ENCODE measurements around the gene KIF1B.
"Not testable (repeated sequence)": the region's sequence is repeated elsewhere in the genome, so short reads cannot be mapped to it uniquely, and the experiment has no call there.

Gene KIF1B

GRCh38 chr1:10195570-10195969 lies 14.8 kb upstream of the KIF1B start:
- DNase-seq (ENCODE audit: low read depth): peak; percentile 66

- no peak for DNase-seq (ENCODE audit: low read depth)
Observed at GRCh38 chr1:10196976-10197375, 13.4 kb upstream of the KIF1B start.

- no peak for DNase-seq (ENCODE audit: low read depth)
Observed at GRCh38 chr1:10200620-10201019, 9.8 kb upstream of the KIF1B start.

DNA sequence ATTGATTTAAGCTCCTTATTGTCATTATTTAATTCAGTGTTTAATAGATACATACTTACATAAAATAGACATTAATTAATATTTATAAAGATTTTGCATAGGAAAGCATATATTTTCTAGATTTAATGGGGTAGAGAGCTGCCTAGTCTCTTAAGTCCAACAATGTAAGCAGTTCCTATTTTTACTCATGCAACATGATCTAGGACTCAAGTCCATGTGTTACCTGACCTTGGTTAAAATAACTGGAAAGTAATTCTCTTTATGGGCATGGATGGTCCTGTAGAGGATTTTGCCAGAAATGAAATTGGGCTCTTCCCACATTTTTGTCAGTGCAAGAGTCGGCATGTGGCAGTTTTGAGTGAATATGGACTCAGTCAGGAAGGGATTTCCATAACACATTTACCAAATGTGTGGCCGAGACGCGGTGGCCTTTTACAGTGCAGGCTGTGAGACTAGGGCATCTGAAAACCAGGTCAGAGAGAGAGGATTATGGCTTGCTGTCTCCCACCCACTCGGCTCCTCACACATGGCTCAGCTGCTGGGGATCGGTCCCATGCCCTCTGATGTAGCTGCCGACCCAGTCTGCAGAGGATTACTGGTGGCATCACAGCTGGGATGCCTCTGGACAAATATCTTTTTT lies 6.2 kb upstream of the KIF1B start:
- no peak for DNase-seq (ENCODE audit: low read depth)

- not testable (repeated sequence) for DNase-seq (ENCODE audit: low read depth)
Observed at GRCh38 chr1:10205206-10205605, 5.2 kb upstream of the KIF1B start.

DNA sequence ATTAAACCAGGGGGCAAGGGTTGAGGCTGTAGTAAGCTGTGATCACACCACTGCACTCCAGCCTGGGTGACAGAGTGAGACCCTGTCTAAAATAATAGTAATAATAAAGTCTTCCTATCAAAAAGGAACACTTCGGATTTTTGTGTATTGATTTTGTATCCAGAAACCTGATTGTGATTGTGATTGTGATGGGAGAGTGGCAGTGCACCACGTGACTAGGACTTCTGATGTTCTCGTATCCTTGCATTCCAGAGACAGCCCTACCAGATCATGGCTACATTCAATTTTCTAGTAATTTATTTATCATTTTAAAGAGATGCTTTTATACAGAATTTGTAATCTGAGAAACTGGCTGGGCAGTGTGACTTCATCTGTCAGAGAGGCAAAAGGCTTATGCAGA lies 2.6 kb upstream of the KIF1B start:
- no peak for DNase-seq (ENCODE audit: low read depth)

GRCh38 chr1:10208537-10208936 lies 1.8 kb upstream of the KIF1B start:
- no peak for DNase-seq (ENCODE audit: low read depth)

DNA sequence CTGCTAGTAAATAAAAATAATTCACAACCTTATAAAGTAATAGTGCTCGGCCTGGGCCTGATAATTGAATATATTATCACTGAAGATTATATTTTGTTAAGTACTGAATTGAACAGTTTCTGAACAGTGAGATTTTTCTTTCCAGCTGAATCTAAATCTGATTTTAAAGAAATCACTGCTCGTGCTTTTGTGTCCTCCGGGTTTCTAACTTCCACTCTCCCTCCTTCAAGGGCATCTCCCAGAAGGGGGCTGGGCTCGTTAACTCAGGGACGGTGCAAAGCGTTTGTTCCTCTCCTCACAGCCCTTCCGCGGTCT lies 823 bp upstream of the KIF1B start:
- no peak for DNase-seq (ENCODE audit: low read depth)

DNA sequence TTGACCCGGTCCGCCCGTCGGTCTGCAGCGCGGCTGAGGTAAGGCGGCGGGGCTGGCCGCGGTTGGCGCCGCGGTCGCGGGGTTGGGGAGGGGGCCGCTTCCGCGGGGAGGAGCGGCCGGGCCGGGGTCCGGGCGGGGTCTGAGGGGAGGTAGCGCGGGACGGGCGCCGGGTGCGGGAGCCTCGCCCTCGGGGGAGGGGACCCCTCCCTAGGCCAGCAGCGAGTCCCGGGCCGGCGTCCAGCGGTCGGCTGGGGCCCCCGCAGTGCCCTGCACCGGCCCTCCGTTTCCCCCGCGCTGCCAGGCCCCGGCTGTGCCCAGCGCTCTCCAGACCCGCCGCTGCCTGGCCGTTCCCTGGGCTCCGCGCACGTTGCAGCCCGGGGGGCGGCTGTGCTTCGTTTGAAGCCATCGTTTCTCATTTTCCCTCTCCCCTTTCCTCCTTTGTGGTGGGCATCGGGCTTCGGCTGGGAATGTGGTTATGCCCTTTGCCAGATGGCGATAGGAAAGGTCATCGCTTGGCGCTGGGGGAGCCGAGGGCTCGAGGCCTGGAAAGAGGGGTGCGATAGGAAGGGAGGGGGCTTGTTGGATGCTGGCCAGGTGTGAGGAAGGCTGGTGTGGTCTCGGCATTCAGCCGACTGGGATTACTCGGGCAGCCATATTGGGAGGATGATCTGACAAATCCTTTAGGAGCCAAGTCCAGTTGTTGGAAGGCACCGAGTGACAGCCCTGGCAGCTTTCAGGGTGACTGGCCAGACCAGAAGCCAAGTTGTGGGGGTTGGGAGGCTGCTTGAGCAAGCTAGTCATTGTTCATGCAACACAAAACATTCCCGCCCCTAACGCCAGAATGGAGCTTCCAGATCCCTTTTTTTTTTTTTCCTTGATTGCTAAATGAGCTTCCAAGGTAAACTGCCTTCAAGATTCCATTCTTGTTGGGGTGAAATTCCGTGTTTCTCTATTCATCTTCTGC lies 753 bp downstream of the KIF1B start:
- peak; percentile 95 for DNase-seq (ENCODE audit: low read depth)

- no peak for DNase-seq (ENCODE audit: low read depth)
Observed at GRCh38 chr1:10211805-10212410, 1.5 kb downstream of the KIF1B start.

GRCh38 chr1:10212476-10212875 lies 2.1 kb downstream of the KIF1B start:
- no peak for DNase-seq (ENCODE audit: low read depth)

- no peak for DNase-seq (ENCODE audit: low read depth)
Observed at GRCh38 chr1:10213186-10213705, 2.9 kb downstream of the KIF1B start.

GRCh38 chr1:10216090-10216749 lies 5.8 kb downstream of the KIF1B start:
- no peak for DNase-seq (ENCODE audit: low read depth)

DNA sequence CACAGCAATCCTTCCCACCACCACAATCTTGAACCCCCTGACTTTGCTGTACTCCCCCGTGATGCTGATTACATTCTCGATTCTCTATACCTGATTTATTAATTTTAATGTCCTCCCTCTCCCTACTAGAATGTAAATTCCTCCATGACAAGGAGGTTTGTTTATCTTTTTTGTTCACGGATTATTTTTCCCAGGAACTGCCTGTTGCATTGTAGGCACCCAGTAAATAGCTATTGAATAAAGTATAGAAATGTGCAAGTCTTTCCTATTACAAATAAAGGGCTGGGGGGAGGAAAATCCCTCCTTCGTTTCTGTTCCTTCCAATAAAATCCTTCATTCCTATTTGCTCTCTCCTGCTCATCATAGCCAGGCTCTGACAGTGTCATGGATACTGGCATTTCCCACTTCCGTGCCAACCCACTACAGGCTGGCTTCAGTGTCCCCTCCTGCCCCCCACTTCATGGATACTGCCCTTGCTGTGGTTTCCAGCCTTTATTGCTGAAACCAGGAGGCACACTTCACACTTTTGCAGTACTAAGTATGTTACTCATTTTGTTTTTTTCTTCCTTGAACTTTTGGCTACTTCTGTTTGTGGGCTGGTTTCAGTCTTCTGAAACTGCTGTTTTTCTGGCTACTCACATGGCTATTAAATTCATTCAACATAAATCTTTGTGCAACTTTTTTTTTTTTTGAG lies 7.5 kb downstream of the KIF1B start:
- peak; percentile 63 for DNase-seq (ENCODE audit: low read depth)

GRCh38 chr1:10220200-10220599 lies 9.8 kb downstream of the KIF1B start:
- DNase-seq (ENCODE audit: low read depth): no peak

- DNase-seq (ENCODE audit: low read depth): not testable (repeated sequence)
Observed at GRCh38 chr1:10220657-10221056, 10.3 kb downstream of the KIF1B start.

GRCh38 chr1:10225573-10225972 lies 15.2 kb downstream of the KIF1B start:
- no peak for DNase-seq (ENCODE audit: low read depth)

- no peak for DNase-seq (ENCODE audit: low read depth)
Observed at GRCh38 chr1:10228528-10228927, 18.2 kb downstream of the KIF1B start.

DNA sequence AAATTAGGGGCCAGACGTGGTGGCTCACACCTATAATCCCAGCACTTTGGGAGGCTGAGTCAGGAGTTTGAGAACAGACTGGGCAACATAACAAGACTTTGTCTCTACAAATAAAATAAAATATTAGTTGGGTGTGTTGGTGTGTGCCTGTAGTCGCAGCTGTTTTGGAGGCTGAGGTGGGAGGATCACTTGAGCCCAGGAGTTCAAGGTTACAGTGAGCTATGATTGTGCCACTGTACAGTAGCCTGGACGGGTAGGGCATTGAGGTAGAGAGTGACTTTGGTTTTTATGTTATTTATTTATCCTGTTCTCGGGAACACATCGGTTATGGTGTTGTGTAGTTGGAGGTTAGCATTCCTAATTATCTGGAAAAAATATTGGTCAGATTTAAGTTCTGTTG lies 19.5 kb downstream of the KIF1B start:
- DNase-seq (ENCODE audit: low read depth): no peak

- no peak for DNase-seq (ENCODE audit: low read depth)
Observed at GRCh38 chr1:10232163-10232562, 21.8 kb downstream of the KIF1B start.

DNA sequence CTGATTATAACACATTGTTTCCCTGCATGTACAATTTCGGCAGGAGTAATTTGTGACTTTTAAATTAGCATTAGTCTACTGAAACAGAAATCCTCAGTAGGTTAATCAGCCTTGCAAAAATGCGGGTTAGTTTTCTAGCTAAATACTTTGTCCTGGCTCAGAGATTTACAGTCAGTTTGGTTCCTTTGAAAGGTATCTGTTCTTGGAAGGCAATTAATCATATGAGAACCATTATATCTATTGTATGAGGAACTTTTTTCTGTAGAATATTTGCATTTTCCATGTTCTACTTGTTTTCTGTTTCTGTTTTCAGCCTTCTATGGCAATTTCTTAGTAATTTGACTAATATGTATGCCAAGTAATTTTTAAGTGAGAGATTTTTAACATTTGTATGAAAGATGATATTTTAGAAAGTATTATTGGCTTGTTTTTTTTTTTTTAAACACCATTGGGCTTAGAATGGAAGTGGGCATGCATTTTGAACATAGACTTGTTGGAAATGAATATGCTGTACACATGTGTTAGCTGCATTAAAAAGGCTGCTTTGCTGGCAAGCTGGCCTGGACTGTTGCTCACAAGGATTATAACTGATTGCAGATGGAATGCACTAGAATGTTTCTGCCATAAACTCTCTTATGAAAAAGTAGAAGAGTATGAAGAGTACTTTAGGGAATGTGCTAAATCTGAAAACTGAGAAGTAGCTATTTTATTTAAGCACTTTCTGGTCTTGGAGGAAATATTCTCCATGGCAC lies 26.2 kb downstream of the KIF1B start:
- peak; percentile 33 for DNase-seq (ENCODE audit: low read depth)
